Upper lobe of left lung (tissue), 6 donors: ENCODE results near the gene CYP24A1. TPM values are rescaled to one million over a fixed set of nuclear protein-coding genes. Genes with fewer than 3 reads are reported as not detected.

Experiments
- ATAC-seq, 2 donors: fragments of 200-7000 bp; cut with Tn5 transposase; one replicate each; pipeline ENCODE4 v1.9.1; 2022; ENCODE audit warnings: mild to moderate bottlenecking in 2 of 2, moderate library complexity in 2 of 2; ENCODE audit not compliant: low FRiP score in 2 of 2
- DNase-seq, 2 donors: peaks; one replicate each; pipeline ENCODE4 v3.0.0-alpha.2; 2019 to 2020
- H3K27ac ChIP-seq, 4 donors: fragments of 200-600 bp; sonication (generic); one replicate each; pipeline ENCODE4 v1.5.1; 2016 to 2019
- H3K27me3 ChIP-seq, 4 donors: fragments of 200-600 bp; sonication (generic); one replicate each; pipeline ENCODE4 v1.5.1; 2017 to 2019
- H3K36me3 ChIP-seq, 4 donors: fragments of 200-600 bp; sonication (generic); one replicate each; pipeline ENCODE4 v1.5.1; 2016 to 2019
- H3K4me1 ChIP-seq, 4 donors: fragments of 200-600 bp; sonication (generic); one replicate each; pipeline ENCODE4 v1.5.1; 2018 to 2019
- H3K4me3 ChIP-seq, 4 donors: fragments of 200-600 bp; sonication (generic); one replicate each; pipeline ENCODE4 v1.5.1; 2017 to 2019; ENCODE audit warnings: mild to moderate bottlenecking in 2 of 4, moderate library complexity in 1 of 4
- H3K9me3 ChIP-seq, 4 donors: fragments of 200-600 bp; sonication (generic); one replicate each; pipeline ENCODE4 v1.5.1; 2018 to 2019
- CTCF ChIP-seq, 6 experiments: fragments of 450-650 bp in 4 of 6; fragments of 200-600 bp in 2 of 6; sonication (generic) in 2 of 6; IDR thresholded peaks; one replicate each; pipeline ENCODE4 v1.5.1; 2016 to 2019; ENCODE audit warnings: antibody characterized with exemption in 6 of 6
- EP300 ChIP-seq, 4 donors: sonication (generic); formaldehyde crosslinking; IDR thresholded peaks; one replicate each; pipeline ENCODE4 v1.5.1; 2017; ENCODE audit warnings: antibody characterized with exemption in 4 of 4, control low read depth in 2 of 4
- POLR2A ChIP-seq, 4 donors: fragments of 450-650 bp; IDR thresholded peaks; one replicate each; pipeline ENCODE4 v1.5.1; 2016 to 2017; ENCODE audit warnings: antibody characterized with exemption in 4 of 4, mild to moderate bottlenecking in 2 of 4
- POLR2AphosphoS5 ChIP-seq, 2 donors: sonication (generic); formaldehyde crosslinking; IDR thresholded peaks; one replicate each; pipeline ENCODE4 v1.5.1; 2017; ENCODE audit warnings: antibody characterized with exemption in 2 of 2
- WGBS, 2 donors: methylation state at CpG; one replicate each; pipeline ENCODE4 v1.1.5; 2017 to 2018; 5-methylcytosine and 5-hydroxymethylcytosine counted together
- total RNA-seq, 6 donors: library from RNA; depleted of rRNA in 4 of 6; stranded (reverse); fragments of >200 nt in 4 of 6; gene quantifications; one replicate each; pipeline versions ENCODE4 v1.1.0 to v1.2.1, GENCODE V29; 2016 to 2021
- donor health status: DM: no; HTN: no; CAD: no; lungs with moderate emphysema.
- donor health status: DM: no; HTN: yes; CAD: no; lungs with severe emphysema.

The CYP24A1 gene
- total RNA-seq, 6 donors from 2014 or later: 0.13 to 31.0 (median 0.61) TPM; not detected in 1

GRCh38 chr20:54153041-54153327, 20.8 kb downstream of the CYP24A1 start:
- Histone ChIP-seq H3K36me3 (no peaks in the 10 kb centered on the region), H3K4me3 (no peak overlapping the region), H3K27ac (no peak overlapping the region), H3K4me1 (no peaks in the 10 kb centered on the region), H3K9me3 (no peaks in the 10 kb centered on the region), H3K27me3 (no peaks in the 10 kb centered on the region)
- DNase-seq (no peak), ATAC-seq (no peak)
- TF ChIP-seq EP300 (IDR thresholded peaks at IDR 0.05) (no peak), POLR2A (IDR thresholded peaks at IDR 0.05) (no peak), POLR2AphosphoS5 (IDR thresholded peaks at IDR 0.05) (no peak), CTCF (IDR thresholded peaks at IDR 0.05) (no peak)
- 75 to 79% methylated on average over 2 of the region's 2 CpGs for WGBS, 2 donors

- WGBS, 2 donors: 71 to 78% methylated on average over 10 of the region's 10 CpGs
- ATAC-seq (peak in 1 of 2 donors; percentile 34), DNase-seq (no peak)
- no peak for TF ChIP-seq POLR2AphosphoS5 (IDR thresholded peaks at IDR 0.05)
- Histone ChIP-seq H3K36me3 (no peaks in the 10 kb centered on the region), H3K4me1 (no peaks in the 10 kb centered on the region), H3K27ac (no peak overlapping the region), H3K4me3 (no peak overlapping the region), H3K27me3 (no peaks in the 10 kb centered on the region), H3K9me3 (no peaks in the 10 kb centered on the region)
These were observed 21.4 kb downstream of the CYP24A1 start for GRCh38 chr20:54152227-54153040.

- WGBS, 2 donors: 88 to 93% methylated on average over 12 of the region's 12 CpGs
- H3K4me3 ChIP-seq: no peak overlapping the region
- no peaks in the 10 kb centered on the region for H3K9me3 ChIP-seq
These were observed 22.1 kb downstream of the CYP24A1 start for GRCh38 chr20:54151511-54152226.

DNA sequence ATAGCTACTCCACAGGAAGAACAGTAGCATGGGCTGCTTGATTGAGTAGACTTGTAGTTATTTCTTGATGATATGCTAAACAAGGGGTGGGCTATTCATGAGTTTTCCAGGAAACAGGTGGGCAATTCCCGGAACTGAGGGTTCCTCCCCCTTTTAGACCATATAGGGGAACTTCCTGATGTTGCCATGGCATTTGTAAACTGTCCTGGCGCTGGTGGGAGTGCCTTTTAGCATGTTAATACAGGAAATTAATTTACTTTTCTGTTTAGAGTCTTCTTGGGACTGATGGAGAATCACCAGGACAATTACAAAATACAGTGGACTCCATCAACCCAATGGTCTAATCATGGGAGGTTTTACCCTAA, 22.7 kb downstream of the CYP24A1 start:
- Histone ChIP-seq H3K27ac (no peak overlapping the region), H3K9me3 (no peaks in the 10 kb centered on the region), H3K27me3 (no peaks in the 10 kb centered on the region), H3K36me3 (no peaks in the 10 kb centered on the region), H3K4me1 (no peaks in the 10 kb centered on the region), H3K4me3 (no peak overlapping the region)
- no peak for ATAC-seq
- WGBS, 2 donors: 36 to 44% methylated on average over 2 of the region's 2 CpGs
- DNase-seq: no peak
- no peak for TF ChIP-seq POLR2AphosphoS5 (IDR thresholded peaks at IDR 0.05)
- no peak for TF ChIP-seq EP300 (IDR thresholded peaks at IDR 0.05)
- TF ChIP-seq POLR2A (IDR thresholded peaks at IDR 0.05): no peak
- no peak for TF ChIP-seq CTCF (IDR thresholded peaks at IDR 0.05)

More at GRCh38 chr20:54151511-54152226, 22.1 kb downstream of the CYP24A1 start:
- Histone ChIP-seq H3K27me3 (no peaks in the 10 kb centered on the region), H3K27ac (no peak overlapping the region), H3K36me3 (no peaks in the 10 kb centered on the region), H3K4me1 (no peaks in the 10 kb centered on the region)
- ATAC-seq (no peak), DNase-seq (peak in 1 of 2 donors; percentile 19)
- no peak for TF ChIP-seq EP300 (IDR thresholded peaks at IDR 0.05)
- TF ChIP-seq CTCF (IDR thresholded peaks at IDR 0.05): no peak
- TF ChIP-seq POLR2A (IDR thresholded peaks at IDR 0.05): no peak
- TF ChIP-seq POLR2AphosphoS5 (IDR thresholded peaks at IDR 0.05): no peak

- Histone ChIP-seq H3K4me3 (no peak overlapping the region), H3K9me3 (no peaks in the 10 kb centered on the region), H3K4me1 (no peaks in the 10 kb centered on the region), H3K27ac (no peak overlapping the region), H3K27me3 (no peaks in the 10 kb centered on the region), H3K36me3 (no peaks in the 10 kb centered on the region)
- TF ChIP-seq CTCF (IDR thresholded peaks at IDR 0.05): no peak
- TF ChIP-seq EP300 (IDR thresholded peaks at IDR 0.05): no peak
- no peak for TF ChIP-seq POLR2A (IDR thresholded peaks at IDR 0.05)
- no peak for TF ChIP-seq POLR2AphosphoS5 (IDR thresholded peaks at IDR 0.05)
- no peak for DNase-seq
- WGBS, 2 donors: 87 to 93% methylated on average over 7 of the region's 7 CpGs
- no peak for ATAC-seq
These were observed 24.0 kb downstream of the CYP24A1 start for GRCh38 chr20:54149765-54150264.
